B cell (primary cell): ENCODE measurements around the gene CPNE4. TPM values are rescaled to one million over a fixed set of nuclear protein-coding genes. Genes with fewer than 3 reads are reported as not detected.

ENCODE experiments used
- ATAC-seq: fragments of 200-7000 bp; cut with Tn5 transposase; one replicate; pipeline ENCODE4 v1.10.0; 2021; ENCODE audit warnings: low read depth, mild to moderate bottlenecking, moderate number of reproducible peaks, moderate library complexity
- CTCF ChIA-PET: fragments of 350-600 bp; sonication (Branson Sonifier 250); formaldehyde crosslinking; loops from one replicate; lab custom pipeline; 2021; ENCODE audit warnings: antibody characterized with exemption, inconsistent platforms; lab: Charles Lee
- POLR2A ChIA-PET: fragments of 350-600 bp; sonication (Branson Sonifier 250); formaldehyde crosslinking; loops from one replicate; lab custom pipeline; 2021; ENCODE audit warnings: antibody characterized with exemption; lab: Charles Lee
- DNase-seq: peaks from one replicate; pipeline ENCODE4 v3.0.0; 2013
- H2AFZ ChIP-seq: 2 replicates; pipeline ENCODE4 v1.6.1; 2012; ENCODE audit warnings: mild to moderate bottlenecking, low read depth, low read length; ENCODE audit not compliant: insufficient read depth, poor library complexity, severe bottlenecking
- H3K27ac ChIP-seq, 2 donors: 1 replicate in 1 of 2; 2 replicates in 1 of 2; pipeline ENCODE4 v1.5.1; 2012 to 2013; ENCODE audit warnings: low read length in 2 of 2, mild to moderate bottlenecking in 2 of 2, moderate library complexity in 1 of 2
- H3K27me3 ChIP-seq, 4 experiments: fragments of 200-600 bp in 1 of 4; sonication (generic) in 1 of 4; replicated peaks in 1 of 4; 1 replicate in 2 of 4; 2 replicates in 2 of 4; pipeline versions ENCODE4 v1.6.1 to v1.7.0; 2013 to 2016; ENCODE audit warnings: low read length in 3 of 4, mild to moderate bottlenecking in 2 of 4, mixed read lengths in 1 of 4, moderate library complexity in 1 of 4; ENCODE audit not compliant: insufficient read depth in 4 of 4, control insufficient read depth in 3 of 4; ENCODE audit errors: control extremely low read depth in 1 of 4
- H3K36me3 ChIP-seq, 2 experiments: replicated peaks in 1 of 2; 1 replicate in 1 of 2; 2 replicates in 1 of 2; pipeline versions ENCODE4 v1.6.1 to v1.7.1; 2013; ENCODE audit warnings: low read length in 1 of 2; ENCODE audit not compliant: insufficient read depth in 2 of 2, control insufficient read depth in 1 of 2; ENCODE audit errors: control extremely low read depth in 1 of 2, extremely low read depth in 1 of 2
- H3K4me1 ChIP-seq, 2 donors: fragments of 200-600 bp in 1 of 2; sonication (generic) in 1 of 2; 1 replicate in 1 of 2; 2 replicates in 1 of 2; pipeline versions ENCODE4 v1.5.1 to v1.6.1; 2013 to 2017; ENCODE audit warnings: low read length in 2 of 2; ENCODE audit not compliant: control insufficient read depth in 2 of 2, insufficient read depth in 2 of 2
- H3K4me2 ChIP-seq: replicated peaks from 2 replicates; pipeline ENCODE3; 2012; ENCODE audit warnings: mild to moderate bottlenecking, low read depth, low read length; ENCODE audit not compliant: poor library complexity, severe bottlenecking
- H3K4me3 ChIP-seq, 5 experiments: fragments of 200-600 bp in 1 of 5; sonication (generic) in 1 of 5; 1 replicate in 3 of 5; 2 replicates in 2 of 5; pipeline versions ENCODE4 v1.5.1 to v1.7.0; 2011 to 2016; ENCODE audit warnings: low read length in 4 of 5, mild to moderate bottlenecking in 4 of 5, low read depth in 2 of 5, control low read depth in 1 of 5, moderate library complexity in 1 of 5; ENCODE audit not compliant: insufficient read depth in 1 of 5; ENCODE audit errors: control extremely low read depth in 1 of 5, extremely low read depth in 1 of 5
- H3K79me2 ChIP-seq: fragments of 200-600 bp; sonication (generic); one replicate; pipeline ENCODE4 v1.6.0; 2016; ENCODE audit warnings: low read length; ENCODE audit not compliant: control insufficient read depth, insufficient read depth
- H3K9ac ChIP-seq: fragments of 200-600 bp; sonication (generic); 2 replicates; pipeline ENCODE4 v1.6.1; 2017; ENCODE audit warnings: mild to moderate bottlenecking, low read length, moderate library complexity
- H3K9me3 ChIP-seq, 3 donors: one replicate each; pipeline versions ENCODE4 v1.6.1 to v1.7.1; 2013; ENCODE audit warnings: low read length in 2 of 3; ENCODE audit not compliant: control insufficient read depth in 2 of 3, insufficient read depth in 1 of 3; ENCODE audit errors: control extremely low read depth in 1 of 3
- H4K20me1 ChIP-seq: 2 replicates; pipeline ENCODE4 v1.6.0; 2012; ENCODE audit warnings: mild to moderate bottlenecking, low read length; ENCODE audit not compliant: insufficient read depth, control insufficient read depth, poor library complexity, severe bottlenecking
- H3K27ac Mint-ChIP-seq: one replicate; pipeline ENCODE4 v1.8.0; 2021; ENCODE audit warnings: mixed read lengths
- H3K27me3 Mint-ChIP-seq: one replicate; pipeline ENCODE4 v1.8.0; 2021; ENCODE audit warnings: mixed read lengths
- H3K4me1 Mint-ChIP-seq: one replicate; pipeline ENCODE4 v1.8.0; 2021; ENCODE audit warnings: mixed read lengths
- H3K4me3 Mint-ChIP-seq: one replicate; pipeline ENCODE4 v1.8.0; 2021; ENCODE audit warnings: mixed read lengths
- H3K9me3 Mint-ChIP-seq: one replicate; pipeline ENCODE4 v1.8.0; 2022; ENCODE audit warnings: mixed read lengths; ENCODE audit not compliant: insufficient read depth
- CTCF ChIP-seq: fragments of 200-600 bp; IDR thresholded peaks from one replicate; pipeline ENCODE4 v1.8.0; 2022; ENCODE audit warnings: antibody characterized with exemption, mild to moderate bottlenecking
- EZH2 ChIP-seq: IDR thresholded peaks from 2 replicates; pipeline ENCODE4 v1.6.1; 2012; ENCODE audit warnings: borderline replicate concordance, low read depth, mild to moderate bottlenecking, moderate library complexity, low read length; ENCODE audit not compliant: insufficient read depth, poor library complexity, severe bottlenecking
- WGBS: methylation state at CpG from one replicate; pipeline ENCODE4 v1.1.5; 2013; ENCODE audit warnings: missing lambda C conversion rate; ENCODE audit not compliant: insufficient coverage; 5-methylcytosine and 5-hydroxymethylcytosine counted together
- intact Hi-C: fragments of 100-400 bp; cut with micrococcal nuclease; formaldehyde crosslinking; loops from one replicate; pipeline ENCODE4 v1.10.0; 2022
- polyA plus RNA-seq: library from polyadenylated mRNA; depleted of rRNA; stranded (reverse); fragments of >200 nt; gene quantifications from 2 replicates; pipeline ENCODE4 v1.2.3, GENCODE V29; 2012
- total RNA-seq, 2 donors: library from RNA; stranded (reverse); fragments of 120-200 nt in 1 of 2; gene quantifications; 1 replicate in 1 of 2; 2 replicates in 1 of 2; pipeline versions ENCODE4 v1.2.3 to v1.2.4, GENCODE V29; 2013 to 2022

Gene CPNE4
- total and polyA plus RNA-seq, 2 donors (not counting 1 experiment from before 2014, with no cell fraction given) = not detected

- no peaks in the 10 kb centered on the region for H3K4me1 ChIP-seq
- no peaks in the 10 kb centered on the region for H4K20me1 ChIP-seq
- Mint-ChIP-seq H3K4me3 (no peak overlapping the region), H3K4me1 (no peaks in the 10 kb centered on the region), H3K27me3 (peaks cover 2% of the 10 kb centered on the region), H3K9me3 (no peaks in the 10 kb centered on the region), H3K27ac (no peak overlapping the region)
- intact Hi-C loops = no loop called here
- no peak overlapping the region for H3K4me3 ChIP-seq
- no peaks in the 10 kb centered on the region for H3K79me2 ChIP-seq
- CTCF ChIA-PET = no interaction called here
- no peaks in the 10 kb centered on the region for H3K27me3 ChIP-seq
- no peak for TF ChIP-seq EZH2
- no peak for TF ChIP-seq CTCF
- no peaks in the 10 kb centered on the region for H3K9me3 ChIP-seq
- ATAC-seq (no peak), DNase-seq (no peak)
- H3K4me2 ChIP-seq = no peak overlapping the region
- no peaks in the 10 kb centered on the region for H3K36me3 ChIP-seq
- WGBS = no CpG with 5 or more reads among the region's 1 CpG
- no peak overlapping the region for H2AFZ ChIP-seq
- H3K9ac ChIP-seq = no peak overlapping the region
- POLR2A ChIA-PET = no interaction called here
- H3K27ac ChIP-seq = no peak overlapping the region
Observed at GRCh38 chr3:132003685-132004084, 31.1 kb downstream of the CPNE4 start.

GRCh38 chr3:132001999-132002398, 32.8 kb downstream of the CPNE4 start:
- H3K4me1 ChIP-seq = no peaks in the 10 kb centered on the region
- no peaks in the 10 kb centered on the region for H3K36me3 ChIP-seq
- no peaks in the 10 kb centered on the region for H3K9me3 Mint-ChIP-seq
- H2AFZ ChIP-seq = no peak overlapping the region
- H3K27me3 ChIP-seq = no peaks in the 10 kb centered on the region
- no peak for TF ChIP-seq EZH2
- TF ChIP-seq CTCF = no peak
- no peak overlapping the region for H3K27ac ChIP-seq
- 100% methylated on average over 2 of the region's 2 CpGs for WGBS
- no peak overlapping the region for H3K9ac ChIP-seq
- ChIA-PET POLR2A (no interaction called here), CTCF (no interaction called here)
- H3K4me3 ChIP-seq = no peak overlapping the region
- H3K27me3 Mint-ChIP-seq = peaks cover 7% of the 10 kb centered on the region
- no peak for ATAC-seq
- H3K4me2 ChIP-seq = no peak overlapping the region
- DNase-seq = no peak
- H3K27ac Mint-ChIP-seq = no peak overlapping the region
- H3K4me1 Mint-ChIP-seq = no peaks in the 10 kb centered on the region
- no peaks in the 10 kb centered on the region for H4K20me1 ChIP-seq
- intact Hi-C loops = no loop called here
- no peaks in the 10 kb centered on the region for H3K9me3 ChIP-seq
- no peaks in the 10 kb centered on the region for H3K79me2 ChIP-seq
- no peak overlapping the region for H3K4me3 Mint-ChIP-seq
